HCT116 (cell line): ENCODE measurements around the gene HCFC2. TPM values are rescaled to one million over a fixed set of nuclear protein-coding genes. Genes with fewer than 3 reads are reported as not detected.

Experiments
- ATAC-seq: fragments of 200-7000 bp; cut with Tn5 transposase; 2 replicates; pipeline ENCODE4 v1.9.1; 2020; ENCODE audit warnings: mild to moderate bottlenecking, moderate library complexity
- BruUV-seq: library from RNA; stranded (reverse); fragments of 400-500 nt; replicated peaks from 2 replicates; lab custom pipeline; 2021; lab: Mats Ljungman, UMichigan
- CTCF ChIA-PET: fragments of 300-600 bp; sonication (Branson Sonifier 250); formaldehyde crosslinking; loops from one replicate; lab custom pipeline; 2021; ENCODE audit warnings: antibody characterized with exemption; lab: Charles Lee
- POLR2A ChIA-PET: fragments of 300-600, 350-600 bp; sonication (Branson Sonifier 250); formaldehyde crosslinking; loops from one replicate; lab custom pipeline; 2021; ENCODE audit warnings: antibody characterized with exemption; lab: Charles Lee
- RAD21 ChIA-PET, 2 experiments: fragments of 300-600 bp; sonication (Branson Sonifier 250); formaldehyde crosslinking; loops; one replicate each; lab custom pipeline; 2023; ENCODE audit warnings: low total read pairs in 2 of 2; ENCODE audit not compliant: uncharacterized antibody in 2 of 2, unreplicated experiment in 2 of 2, low non-redundant PET in 1 of 2; lab: Charles Lee
- DNase-seq: peaks from one replicate; pipeline ENCODE4 v3.0.0-alpha.2; 2010; ENCODE audit warnings: low read depth, low spot score
- H2AFZ ChIP-seq: fragments of 200-600 bp; shearing (Covaris generic), sonication (generic); 2 replicates; pipeline ENCODE4 v1.6.1; 2017; ENCODE audit warnings: low read depth, mixed run types, mixed read lengths, antibody characterized with exemption, low read length; ENCODE audit not compliant: poor library complexity, severe bottlenecking
- H3K27ac ChIP-seq: 2 replicates; pipeline ENCODE4 v1.5.1; 2012; ENCODE audit warnings: low read depth, low read length
- H3K27me3 ChIP-seq: fragments of 200-600 bp; sonication (generic); 2 replicates; pipeline ENCODE4 v1.6.1; 2016; ENCODE audit warnings: mixed run types, low read length, mixed read lengths; ENCODE audit not compliant: insufficient read depth
- H3K36me3 ChIP-seq, 2 experiments: fragments of 200-500 bp in 1 of 2; fragments of 200-600 bp in 1 of 2; sonication (Bioruptor generic) in 1 of 2; sonication (generic) in 1 of 2; 2 replicates each; pipeline versions ENCODE4 v1.5.1 to v1.6.1; 2014 to 2016; ENCODE audit warnings: low read length in 2 of 2, inconsistent platforms in 1 of 2, mixed read lengths in 1 of 2, mixed run types in 1 of 2; ENCODE audit not compliant: insufficient read depth in 2 of 2, control insufficient read depth in 1 of 2
- H3K4me1 ChIP-seq, 2 experiments: fragments of 200-600 bp in 1 of 2; sonication (generic) in 1 of 2; 2 replicates each; pipeline versions ENCODE4 v1.5.1 to v1.6.1; 2012 to 2017; ENCODE audit warnings: low read length in 2 of 2, inconsistent platforms in 1 of 2, mild to moderate bottlenecking in 1 of 2, mixed read lengths in 1 of 2, mixed run types in 1 of 2, moderate library complexity in 1 of 2; ENCODE audit not compliant: insufficient read depth in 2 of 2, control insufficient read depth in 1 of 2
- H3K4me2 ChIP-seq: fragments of 200-600 bp; sonication (generic); 2 replicates; pipeline ENCODE4 v1.6.1; 2017; ENCODE audit warnings: mixed run types, low read length, mixed read lengths
- H3K4me3 ChIP-seq, 2 experiments: fragments of 200-600 bp in 1 of 2; sonication (generic) in 1 of 2; replicated peaks in 1 of 2; 2 replicates each; pipeline ENCODE4 v1.5.1; 2011 to 2016; ENCODE audit warnings: low read length in 2 of 2, control low read depth in 1 of 2, low read depth in 1 of 2, mild to moderate bottlenecking in 1 of 2, mixed read lengths in 1 of 2, mixed run types in 1 of 2
- H3K79me2 ChIP-seq: fragments of 200-600 bp; sonication (generic); 2 replicates; pipeline ENCODE4 v1.6.1; 2017; ENCODE audit warnings: mild to moderate bottlenecking, mixed run types, low read length, moderate library complexity, mixed read lengths; ENCODE audit not compliant: insufficient read depth
- H3K9ac ChIP-seq: fragments of 200-600 bp; sonication (generic); 2 replicates; pipeline ENCODE4 v1.6.1; 2016; ENCODE audit warnings: low read length, mixed read lengths
- H3K9me2 ChIP-seq: fragments of 200-600 bp; sonication (generic), shearing (Covaris generic); 2 replicates; pipeline ENCODE4 v1.6.1; 2017; ENCODE audit warnings: mixed run types, mild to moderate bottlenecking, moderate library complexity; ENCODE audit not compliant: insufficient read depth
- H3K9me3 ChIP-seq, 2 experiments: fragments of 200-500 bp in 1 of 2; fragments of 200-600 bp in 1 of 2; sonication (Bioruptor generic) in 1 of 2; sonication (generic) in 1 of 2; 2 replicates each; pipeline ENCODE4 v1.6.1; 2014 to 2017; ENCODE audit warnings: low read length in 2 of 2, mixed read lengths in 2 of 2, inconsistent platforms in 1 of 2, low read depth in 1 of 2, mild to moderate bottlenecking in 1 of 2, mixed run types in 1 of 2, moderate library complexity in 1 of 2; ENCODE audit not compliant: control insufficient read depth in 1 of 2, insufficient read depth in 1 of 2
- H4K20me1 ChIP-seq: fragments of 200-600 bp; sonication (generic), shearing (Covaris generic); 2 replicates; pipeline ENCODE4 v1.6.1; 2017; ENCODE audit warnings: mixed run types, mild to moderate bottlenecking, moderate library complexity; ENCODE audit not compliant: insufficient read depth
- CBX3 ChIP-seq: IDR thresholded peaks from 2 replicates; pipeline ENCODE4 v1.6.1; 2012; ENCODE audit warnings: low read depth
- CEBPB ChIP-seq: IDR thresholded peaks from 2 replicates; pipeline ENCODE4 v1.6.1; 2012; ENCODE audit warnings: low read depth
- EGR1 ChIP-seq: IDR thresholded peaks from 2 replicates; pipeline ENCODE4 v1.6.1; 2012; ENCODE audit warnings: low read depth
- ELF1 ChIP-seq: IDR thresholded peaks from 2 replicates; pipeline ENCODE4 v1.6.1; 2012; ENCODE audit warnings: low read depth, borderline replicate concordance
- EZH2phosphoT487 ChIP-seq: fragments of 200-600 bp; IDR thresholded peaks from 2 replicates; pipeline ENCODE4 v1.6.1; 2018; ENCODE audit warnings: antibody characterized with exemption, borderline replicate concordance
- FOSL1 ChIP-seq: IDR thresholded peaks from 2 replicates; pipeline ENCODE4 v1.6.1; 2012; ENCODE audit warnings: low read depth
- POLR2AphosphoS5 ChIP-seq: IDR thresholded peaks from 2 replicates; pipeline ENCODE4 v1.6.1; 2011; ENCODE audit warnings: mild to moderate bottlenecking, low read depth, low read length, moderate library complexity
- RAD21 ChIP-seq: IDR thresholded peaks from 2 replicates; pipeline ENCODE4 v1.6.1; 2012; ENCODE audit warnings: low read depth, mild to moderate bottlenecking
- TCF7L2 ChIP-seq: IDR thresholded peaks from 2 replicates; pipeline ENCODE4 v1.7.0; 2011; ENCODE audit warnings: borderline replicate concordance, inconsistent platforms; ENCODE audit not compliant: insufficient read depth, insufficient read length; ENCODE audit errors: extremely low read depth
- ZFX ChIP-seq: fragments of 450-650 bp; IDR thresholded peaks from 2 replicates; pipeline ENCODE4 v1.6.1; 2017
- ZNF274 ChIP-seq: fragments of 200-500 bp; sonication (Bioruptor generic); IDR thresholded peaks from 2 replicates; pipeline ENCODE4 v1.6.1; 2014; ENCODE audit warnings: mild to moderate bottlenecking, low read depth, low read length, inconsistent platforms
- intact Hi-C: fragments of 100-400 bp; cut with micrococcal nuclease; formaldehyde crosslinking; loops from 2 replicates; pipeline ENCODE4 v1.10.0; 2022
- total RNA-seq: library from RNA; stranded (reverse); gene quantifications from one replicate; pipeline ENCODE4 v1.2.1, GENCODE V29; 2021; ENCODE audit not compliant: unreplicated experiment
- TF ChIP-seq, protein P1 (sequence below): IDR thresholded peaks from 2 replicates; pipeline ENCODE4 v1.6.1; 2012
- TF ChIP-seq, protein P2 (sequence below), 3 experiments: fragments of 200-600 bp in 1 of 3; sonication (generic) in 1 of 3; IDR thresholded peaks in 2 of 3; conservative IDR thresholded peaks in 1 of 3; 2 replicates each; pipeline ENCODE4 v1.5.1; 2012 to 2017; ENCODE audit warnings: low read depth in 2 of 3, low read length in 2 of 3, antibody characterized with exemption in 1 of 3, borderline replicate concordance in 1 of 3, control low read depth in 1 of 3, mild to moderate bottlenecking in 1 of 3, mixed read lengths in 1 of 3, mixed run types in 1 of 3, moderate library complexity in 1 of 3; ENCODE audit not compliant: insufficient read depth in 1 of 3
- TF ChIP-seq, protein P3 (sequence below): IDR thresholded peaks from 2 replicates; pipeline ENCODE4 v1.6.1; 2012; ENCODE audit warnings: low read depth

Gene HCFC2
- total RNA-seq, 1 experiment from 2014 or later: 4.9 TPM

DNA sequence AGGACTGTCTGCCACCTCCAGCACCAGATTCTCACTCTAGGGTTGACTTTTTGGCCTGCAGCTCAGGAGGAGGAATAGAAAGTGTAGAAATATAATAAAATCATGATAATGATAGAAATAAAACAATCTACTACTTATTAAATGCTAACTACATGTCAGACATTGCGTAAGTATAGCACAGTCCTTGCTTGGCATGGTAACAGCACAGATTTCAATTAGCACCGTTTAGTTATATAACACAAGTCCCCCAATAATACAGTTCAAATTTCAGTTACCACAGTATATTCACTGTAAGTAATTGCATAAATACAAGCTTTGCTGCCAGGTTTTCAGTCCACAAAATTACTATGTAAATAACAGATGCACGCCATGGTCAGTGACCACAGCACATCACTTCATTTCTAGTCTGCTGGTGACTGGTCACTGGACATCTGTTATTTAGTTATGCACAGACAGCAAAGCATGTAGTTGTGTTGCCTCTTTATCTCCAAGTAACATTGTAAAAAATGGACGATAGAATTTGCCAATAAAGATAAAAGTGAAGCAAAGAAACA is 7.8 kb upstream of the HCFC2 start:
- no peak overlapping the region for H3K27ac ChIP-seq
- TF ChIP-seq CEBPB (no peak), POLR2AphosphoS5 (no peak), ZNF274 (no peak), TCF7L2 (no peak), EZH2phosphoT487 (no peak), FOSL1 (no peak)
- TF ChIP-seq, protein P1, sequence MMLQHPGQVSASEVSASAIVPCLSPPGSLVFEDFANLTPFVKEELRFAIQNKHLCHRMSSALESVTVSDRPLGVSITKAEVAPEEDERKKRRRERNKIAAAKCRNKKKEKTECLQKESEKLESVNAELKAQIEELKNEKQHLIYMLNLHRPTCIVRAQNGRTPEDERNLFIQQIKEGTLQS: no peak
- H3K9me2 ChIP-seq: no peaks in the 10 kb centered on the region
- no peak overlapping the region for H3K4me2 ChIP-seq
- H3K9ac ChIP-seq: no peak overlapping the region
- BruUV-seq: no TSS peak
- CTCF ChIA-PET: no interaction called here
- H3K79me2 ChIP-seq: no peaks in the 10 kb centered on the region
- H3K4me1 ChIP-seq: no peaks in the 10 kb centered on the region
- POLR2A ChIA-PET: no interaction called here
- intact Hi-C loops: loop anchor here (10.0 kb wide), 1 partner anchor 308 kb away; no protein-coding TSS in a partner anchor
- H4K20me1 ChIP-seq: no peaks in the 10 kb centered on the region
- DNase-seq (no peak), ATAC-seq (no peak)
- RAD21 ChIA-PET: no interaction called here
- no peaks in the 10 kb centered on the region for H3K27me3 ChIP-seq
- H3K36me3 ChIP-seq: no peaks in the 10 kb centered on the region
- no peaks in the 10 kb centered on the region for H3K9me3 ChIP-seq
- H2AFZ ChIP-seq: no peak overlapping the region
- no peak overlapping the region for H3K4me3 ChIP-seq

DNA sequence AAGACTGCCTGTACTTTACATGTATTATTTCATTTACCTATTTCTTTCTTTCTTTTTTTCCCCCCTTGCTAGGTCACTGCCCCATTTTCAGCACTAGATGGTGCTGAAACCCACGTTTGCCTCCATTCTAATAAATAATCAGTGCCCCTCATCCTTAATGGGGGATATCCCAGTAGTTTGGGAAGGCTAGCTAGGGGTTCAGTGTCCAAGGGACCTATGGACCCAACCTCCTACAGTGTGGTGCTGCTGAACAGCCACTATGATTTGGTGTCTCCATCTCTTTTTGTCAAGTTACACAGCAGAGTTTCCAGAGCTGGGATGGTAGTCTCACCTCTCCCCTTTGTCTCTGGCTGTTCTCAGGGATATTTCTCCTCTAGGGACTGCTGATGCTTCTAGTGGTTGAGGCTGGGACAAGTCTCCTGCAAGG is 6.5 kb upstream of the HCFC2 start:
- no peak overlapping the region for H2AFZ ChIP-seq
- no peak overlapping the region for H3K9ac ChIP-seq
- H3K27me3 ChIP-seq: no peaks in the 10 kb centered on the region
- H3K4me2 ChIP-seq: no peak overlapping the region
- no peaks in the 10 kb centered on the region for H3K9me2 ChIP-seq
- intact Hi-C loops: loop anchor here (1.0 to 10.0 kb wide), 2 partner anchors 52 to 307 kb away; no protein-coding TSS in a partner anchor
- H3K36me3 ChIP-seq: no peaks in the 10 kb centered on the region
- H3K79me2 ChIP-seq: no peaks in the 10 kb centered on the region
- no peaks in the 10 kb centered on the region for H3K4me1 ChIP-seq
- H3K4me3 ChIP-seq: no peak overlapping the region
- BruUV-seq: no TSS peak
- POLR2A ChIA-PET: no interaction called here
- DNase-seq: no peak
- H4K20me1 ChIP-seq: no peaks in the 10 kb centered on the region
- TF ChIP-seq EZH2phosphoT487 (no peak), EGR1 (no peak), RAD21 (peak; percentile 87), CBX3 (peak; percentile 78), ZFX (no peak), ELF1 (no peak)
- TF ChIP-seq, protein P2, sequence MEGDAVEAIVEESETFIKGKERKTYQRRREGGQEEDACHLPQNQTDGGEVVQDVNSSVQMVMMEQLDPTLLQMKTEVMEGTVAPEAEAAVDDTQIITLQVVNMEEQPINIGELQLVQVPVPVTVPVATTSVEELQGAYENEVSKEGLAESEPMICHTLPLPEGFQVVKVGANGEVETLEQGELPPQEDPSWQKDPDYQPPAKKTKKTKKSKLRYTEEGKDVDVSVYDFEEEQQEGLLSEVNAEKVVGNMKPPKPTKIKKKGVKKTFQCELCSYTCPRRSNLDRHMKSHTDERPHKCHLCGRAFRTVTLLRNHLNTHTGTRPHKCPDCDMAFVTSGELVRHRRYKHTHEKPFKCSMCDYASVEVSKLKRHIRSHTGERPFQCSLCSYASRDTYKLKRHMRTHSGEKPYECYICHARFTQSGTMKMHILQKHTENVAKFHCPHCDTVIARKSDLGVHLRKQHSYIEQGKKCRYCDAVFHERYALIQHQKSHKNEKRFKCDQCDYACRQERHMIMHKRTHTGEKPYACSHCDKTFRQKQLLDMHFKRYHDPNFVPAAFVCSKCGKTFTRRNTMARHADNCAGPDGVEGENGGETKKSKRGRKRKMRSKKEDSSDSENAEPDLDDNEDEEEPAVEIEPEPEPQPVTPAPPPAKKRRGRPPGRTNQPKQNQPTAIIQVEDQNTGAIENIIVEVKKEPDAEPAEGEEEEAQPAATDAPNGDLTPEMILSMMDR (IDR thresholded peaks at IDR 0.05 in 2 of 3, conservative IDR thresholded peaks at IDR 0.05 in 1 of 3; ENCODE audit: borderline replicate concordance in 1 of 3, insufficient read depth in 1 of 3, low read depth in 2 of 3, low read length in 2 of 3): peak; percentile 78 to 86 (median 79)
- TF ChIP-seq, protein P3, sequence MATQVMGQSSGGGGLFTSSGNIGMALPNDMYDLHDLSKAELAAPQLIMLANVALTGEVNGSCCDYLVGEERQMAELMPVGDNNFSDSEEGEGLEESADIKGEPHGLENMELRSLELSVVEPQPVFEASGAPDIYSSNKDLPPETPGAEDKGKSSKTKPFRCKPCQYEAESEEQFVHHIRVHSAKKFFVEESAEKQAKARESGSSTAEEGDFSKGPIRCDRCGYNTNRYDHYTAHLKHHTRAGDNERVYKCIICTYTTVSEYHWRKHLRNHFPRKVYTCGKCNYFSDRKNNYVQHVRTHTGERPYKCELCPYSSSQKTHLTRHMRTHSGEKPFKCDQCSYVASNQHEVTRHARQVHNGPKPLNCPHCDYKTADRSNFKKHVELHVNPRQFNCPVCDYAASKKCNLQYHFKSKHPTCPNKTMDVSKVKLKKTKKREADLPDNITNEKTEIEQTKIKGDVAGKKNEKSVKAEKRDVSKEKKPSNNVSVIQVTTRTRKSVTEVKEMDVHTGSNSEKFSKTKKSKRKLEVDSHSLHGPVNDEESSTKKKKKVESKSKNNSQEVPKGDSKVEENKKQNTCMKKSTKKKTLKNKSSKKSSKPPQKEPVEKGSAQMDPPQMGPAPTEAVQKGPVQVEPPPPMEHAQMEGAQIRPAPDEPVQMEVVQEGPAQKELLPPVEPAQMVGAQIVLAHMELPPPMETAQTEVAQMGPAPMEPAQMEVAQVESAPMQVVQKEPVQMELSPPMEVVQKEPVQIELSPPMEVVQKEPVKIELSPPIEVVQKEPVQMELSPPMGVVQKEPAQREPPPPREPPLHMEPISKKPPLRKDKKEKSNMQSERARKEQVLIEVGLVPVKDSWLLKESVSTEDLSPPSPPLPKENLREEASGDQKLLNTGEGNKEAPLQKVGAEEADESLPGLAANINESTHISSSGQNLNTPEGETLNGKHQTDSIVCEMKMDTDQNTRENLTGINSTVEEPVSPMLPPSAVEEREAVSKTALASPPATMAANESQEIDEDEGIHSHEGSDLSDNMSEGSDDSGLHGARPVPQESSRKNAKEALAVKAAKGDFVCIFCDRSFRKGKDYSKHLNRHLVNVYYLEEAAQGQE: no peak
- TF ChIP-seq, all 23 proteins: peak for 3
- CTCF ChIA-PET: interaction anchor here (1.0 to 3.1 kb wide), 2 partner anchors 42 to 51 kb away, joined by 3 to 19 read pairs; no protein-coding TSS in a partner anchor
- RAD21 ChIA-PET: interaction anchor here (0.6 to 0.7 kb wide), 2 partner anchors 51 kb away, joined by 3 to 4 read pairs; no protein-coding TSS in a partner anchor
- Histone ChIP-seq H3K27ac (no peak overlapping the region), H3K9me3 (no peaks in the 10 kb centered on the region)
- ATAC-seq: peak; percentile 76
